HG03066 (cell line): ENCODE data around the gene UBL4A.

Experiments
- ATAC-seq: cut with Tn5 transposase; IDR thresholded peaks from one replicate; pipeline ENCODE4 v1.9.1; 2021; ENCODE audit warnings: low read depth; ENCODE audit not compliant: unreplicated experiment

UBL4A gene

GRCh38 chrX:154486396-154487207 lies at the start of gene UBL4A:
Gene UBL4A, minus strand, starts transcription at chrX:154486615. Its CDS starts 31 bp downstream, at chrX:154486584.
- ATAC-seq: no peak

GRCh38 chrX:154535892-154536291 lies 49.5 kb upstream of the UBL4A start:
- no peak for ATAC-seq

GRCh38 chrX:154534526-154535322 lies 48.3 kb upstream of the UBL4A start:
- ATAC-seq: peak; percentile 91

- no peak for ATAC-seq
Measured at GRCh38 chrX:154532690-154533089, 46.3 kb upstream of the UBL4A start.

- ATAC-seq: no peak
Measured at GRCh38 chrX:154531626-154532025, 45.2 kb upstream of the UBL4A start.

- no peak for ATAC-seq
Measured at GRCh38 chrX:154530286-154530685, 43.9 kb upstream of the UBL4A start.

- ATAC-seq: no peak
Measured at GRCh38 chrX:154529206-154529612, 42.8 kb upstream of the UBL4A start.

GRCh38 chrX:154526901-154527675 lies 40.7 kb upstream of the UBL4A start:
- ATAC-seq: peak; percentile 72

- no peak for ATAC-seq
Measured at GRCh38 chrX:154525606-154526490, 39.4 kb upstream of the UBL4A start.

GRCh38 chrX:154519389-154519788 lies 33.0 kb upstream of the UBL4A start:
- no peak for ATAC-seq

GRCh38 chrX:154517101-154517781 lies 30.8 kb upstream of the UBL4A start:
- ATAC-seq: no peak

GRCh38 chrX:154516656-154517100 lies 30.3 kb upstream of the UBL4A start:
- no peak for ATAC-seq

GRCh38 chrX:154515966-154516655 lies 29.7 kb upstream of the UBL4A start, which contains the start of gene FAM3A:
Gene FAM3A, minus strand, starts transcription at chrX:154516232. Its CDS starts 460 bp downstream, at chrX:154515772.
- ATAC-seq: peak; percentile 84

- no peak for ATAC-seq
Measured at GRCh38 chrX:154515090-154515965, 28.9 kb upstream of the UBL4A start.

- no peak for ATAC-seq
Measured at GRCh38 chrX:154513716-154514115, 27.3 kb upstream of the UBL4A start.

GRCh38 chrX:154512879-154513553 lies 26.6 kb upstream of the UBL4A start:
- no peak for ATAC-seq

- ATAC-seq: no peak
Measured at GRCh38 chrX:154511761-154512160, 25.3 kb upstream of the UBL4A start.
